Measurements from ENCODE around the gene CDH24. TPM values are rescaled to one million over a fixed set of nuclear protein-coding genes. Genes with fewer than 3 reads are reported as not detected.

Gene CDH24
- total and polyA plus RNA-seq, 9 of the 15 experiments (the other 6 are each of a cell fraction or from before 2014, with no cell fraction given), result 0.04 to 16.2 (median 4.9) TPM

DNA sequence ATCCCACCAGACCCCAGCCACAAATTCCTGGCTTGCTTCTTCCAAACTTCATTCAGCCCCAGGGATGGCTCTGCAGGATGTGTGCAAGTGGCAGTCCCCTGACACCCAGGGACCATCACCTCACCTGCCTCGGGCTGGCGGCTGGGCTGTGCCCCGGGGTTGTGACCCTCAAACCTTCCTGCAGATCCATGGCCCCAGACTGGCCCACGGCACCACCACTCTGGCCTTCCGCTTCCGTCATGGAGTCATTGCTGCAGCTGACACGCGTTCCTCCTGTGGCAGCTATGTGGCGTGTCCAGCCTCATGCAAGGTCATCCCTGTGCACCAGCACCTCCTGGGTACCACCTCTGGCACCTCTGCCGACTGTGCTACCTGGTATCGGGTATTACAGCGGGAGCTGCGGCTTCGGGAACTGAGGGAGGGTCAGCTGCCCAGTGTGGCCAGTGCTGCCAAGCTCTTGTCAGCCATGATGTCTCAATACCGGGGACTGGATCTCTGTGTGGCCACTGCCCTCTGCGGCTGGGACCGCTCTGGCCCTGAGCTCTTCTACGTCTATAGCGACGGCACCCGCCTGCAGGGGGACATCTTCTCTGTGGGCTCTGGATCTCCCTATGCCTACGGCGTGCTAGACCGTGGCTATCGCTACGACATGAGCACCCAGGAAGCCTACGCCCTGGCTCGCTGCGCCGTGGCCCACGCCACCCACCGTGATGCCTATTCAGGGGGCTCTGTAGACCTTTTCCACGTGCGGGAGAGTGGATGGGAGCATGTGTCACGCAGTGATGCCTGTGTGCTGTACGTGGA, 15.0 kb downstream of the CDH24 start, which contains the start of gene PSMB11:
Gene PSMB11 (plus strand): TSS at position 51 of the 804 bp plus-strand sequence. CDS start 14 bp downstream, at position 65.
- Histone ChIP-seq H3K27ac (ENCODE audit: extremely low read depth, low read depth, low read length) (no peak within 1 kb of the TSS), H3K4me1 (replicated peaks in 1 of 2; ENCODE audit: control insufficient read depth in 2 of 2, insufficient read depth in 2 of 2, low read length in 2 of 2) (peaks cover 15 to 31% of the 10 kb centered on the region in 2 experiments), H3K27me3 (ENCODE audit: control insufficient read depth in 2 of 2, insufficient read depth in 2 of 2, low read length in 2 of 2) (no peaks in the 10 kb centered on the region), H3K9me1 (ENCODE audit: control insufficient read depth, insufficient read depth, low read length) (no peaks in the 10 kb centered on the region), H3K9me3 (replicated peaks; ENCODE audit: control insufficient read depth, insufficient read depth, low read depth, low read length) (no peaks in the 10 kb centered on the region), H2AFZ (ENCODE audit: low read depth, low read length) (no peak within 1 kb of the TSS), H3K4me3 (no peak within 1 kb of the TSS), H3K9ac (ENCODE audit: insufficient read depth in 1 of 2, low read depth in 2 of 2, low read length in 2 of 2) (peak within 1 kb of the TSS in 1 of 2 experiments; percentile 50; a peak in 1 of 4 replicates), H4K20me1 (replicated peaks; ENCODE audit: control insufficient read depth, insufficient read depth, low read length) (no peaks in the 10 kb centered on the region), H3K4me2 (ENCODE audit: insufficient read depth, low read length) (no peak within 1 kb of the TSS), H3K79me2 (ENCODE audit: control insufficient read depth, insufficient read depth, low read length) (no peaks in the 10 kb centered on the region), H3K36me3 (ENCODE audit: control insufficient read depth, insufficient read depth, low read length) (no peaks in the 10 kb centered on the region)
- 51% methylated on average over 30 of the region's 36 CpGs for WGBS (ENCODE audit: insufficient coverage, low coverage, missing lambda C conversion rate)
- ChIA-PET POLR2A (interaction anchor here (0.6 to 1.0 kb wide), 3 partner anchors 9 to 45 kb away, joined by 3 read pairs; no protein-coding TSS in a partner anchor), CTCF (ENCODE audit: low intra/inter-chr PET ratio) (no interaction called here)
- no peak for ATAC-seq
- TF ChIP-seq ZC3H4 (CRISPR knock-in tag; IDR thresholded peaks at IDR 0.05; ENCODE audit: borderline replicate concordance), result no peak
- TF ChIP-seq SMAD3 (CRISPR knock-in tag; conservative IDR thresholded peaks at IDR 0.05), result no peak
- no peak for TF ChIP-seq NFIX (CRISPR knock-in tag; IDR thresholded peaks at IDR 0.05; ENCODE audit: low read depth)
- TF ChIP-seq ZNF184 (CRISPR knock-in tag; IDR thresholded peaks at IDR 0.05), result no peak
- TF ChIP-seq, protein P1, sequence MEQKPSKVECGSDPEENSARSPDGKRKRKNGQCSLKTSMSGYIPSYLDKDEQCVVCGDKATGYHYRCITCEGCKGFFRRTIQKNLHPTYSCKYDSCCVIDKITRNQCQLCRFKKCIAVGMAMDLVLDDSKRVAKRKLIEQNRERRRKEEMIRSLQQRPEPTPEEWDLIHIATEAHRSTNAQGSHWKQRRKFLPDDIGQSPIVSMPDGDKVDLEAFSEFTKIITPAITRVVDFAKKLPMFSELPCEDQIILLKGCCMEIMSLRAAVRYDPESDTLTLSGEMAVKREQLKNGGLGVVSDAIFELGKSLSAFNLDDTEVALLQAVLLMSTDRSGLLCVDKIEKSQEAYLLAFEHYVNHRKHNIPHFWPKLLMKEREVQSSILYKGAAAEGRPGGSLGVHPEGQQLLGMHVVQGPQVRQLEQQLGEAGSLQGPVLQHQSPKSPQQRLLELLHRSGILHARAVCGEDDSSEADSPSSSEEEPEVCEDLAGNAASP (IDR thresholded peaks at IDR 0.05), result no peak
- TF ChIP-seq XRCC4 (IDR thresholded peaks at IDR 0.05; ENCODE audit: extremely low read depth, insufficient read depth, insufficient read length), result no peak
- TF ChIP-seq, protein P2, sequence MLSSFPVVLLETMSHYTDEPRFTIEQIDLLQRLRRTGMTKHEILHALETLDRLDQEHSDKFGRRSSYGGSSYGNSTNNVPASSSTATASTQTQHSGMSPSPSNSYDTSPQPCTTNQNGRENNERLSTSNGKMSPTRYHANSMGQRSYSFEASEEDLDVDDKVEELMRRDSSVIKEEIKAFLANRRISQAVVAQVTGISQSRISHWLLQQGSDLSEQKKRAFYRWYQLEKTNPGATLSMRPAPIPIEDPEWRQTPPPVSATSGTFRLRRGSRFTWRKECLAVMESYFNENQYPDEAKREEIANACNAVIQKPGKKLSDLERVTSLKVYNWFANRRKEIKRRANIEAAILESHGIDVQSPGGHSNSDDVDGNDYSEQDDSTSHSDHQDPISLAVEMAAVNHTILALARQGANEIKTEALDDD (IDR thresholded peaks at IDR 0.05), result no peak
- TF ChIP-seq, protein P3, sequence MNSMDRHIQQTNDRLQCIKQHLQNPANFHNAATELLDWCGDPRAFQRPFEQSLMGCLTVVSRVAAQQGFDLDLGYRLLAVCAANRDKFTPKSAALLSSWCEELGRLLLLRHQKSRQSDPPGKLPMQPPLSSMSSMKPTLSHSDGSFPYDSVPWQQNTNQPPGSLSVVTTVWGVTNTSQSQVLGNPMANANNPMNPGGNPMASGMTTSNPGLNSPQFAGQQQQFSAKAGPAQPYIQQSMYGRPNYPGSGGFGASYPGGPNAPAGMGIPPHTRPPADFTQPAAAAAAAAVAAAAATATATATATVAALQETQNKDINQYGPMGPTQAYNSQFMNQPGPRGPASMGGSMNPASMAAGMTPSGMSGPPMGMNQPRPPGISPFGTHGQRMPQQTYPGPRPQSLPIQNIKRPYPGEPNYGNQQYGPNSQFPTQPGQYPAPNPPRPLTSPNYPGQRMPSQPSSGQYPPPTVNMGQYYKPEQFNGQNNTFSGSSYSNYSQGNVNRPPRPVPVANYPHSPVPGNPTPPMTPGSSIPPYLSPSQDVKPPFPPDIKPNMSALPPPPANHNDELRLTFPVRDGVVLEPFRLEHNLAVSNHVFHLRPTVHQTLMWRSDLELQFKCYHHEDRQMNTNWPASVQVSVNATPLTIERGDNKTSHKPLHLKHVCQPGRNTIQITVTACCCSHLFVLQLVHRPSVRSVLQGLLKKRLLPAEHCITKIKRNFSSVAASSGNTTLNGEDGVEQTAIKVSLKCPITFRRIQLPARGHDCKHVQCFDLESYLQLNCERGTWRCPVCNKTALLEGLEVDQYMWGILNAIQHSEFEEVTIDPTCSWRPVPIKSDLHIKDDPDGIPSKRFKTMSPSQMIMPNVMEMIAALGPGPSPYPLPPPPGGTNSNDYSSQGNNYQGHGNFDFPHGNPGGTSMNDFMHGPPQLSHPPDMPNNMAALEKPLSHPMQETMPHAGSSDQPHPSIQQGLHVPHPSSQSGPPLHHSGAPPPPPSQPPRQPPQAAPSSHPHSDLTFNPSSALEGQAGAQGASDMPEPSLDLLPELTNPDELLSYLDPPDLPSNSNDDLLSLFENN (IDR thresholded peaks at IDR 0.05; ENCODE audit: low read depth in 2 of 2, low read length in 2 of 2), result no peak
- no peak for TF ChIP-seq PTBP1 (IDR thresholded peaks at IDR 0.05; ENCODE audit: low read depth, low read length)
- no peak for TF ChIP-seq ZNF12 (CRISPR knock-in tag; IDR thresholded peaks at IDR 0.05)
- no peak for TF ChIP-seq ZNF764 (CRISPR knock-in tag; IDR thresholded peaks at IDR 0.05; ENCODE audit: low read depth)
- TF ChIP-seq ZNF197 (CRISPR knock-in tag; IDR thresholded peaks at IDR 0.05; ENCODE audit: low read depth), result no peak
- intact Hi-C loops (cut with micrococcal nuclease) (no loop called here), in situ Hi-C loops (cut with MboI) (no loop called here)
- DNase-seq (ENCODE audit: extremely low read depth in 1 of 4, low spot score in 3 of 4), result no peak
- BruUV-seq (replicated peaks), result no TSS peak
- FAIRE-seq, result no peak
